K562 (cell line): Measurements from ENCODE around the gene ARHGAP18. TPM values are rescaled to one million over a fixed set of nuclear protein-coding genes. Genes with fewer than 3 reads are reported as not detected.

Experiments used
- ATAC-seq: fragments of 200-7000 bp; cut with Tn5 transposase; 3 replicates; pipeline ENCODE4 v1.9.1; 2020; ENCODE audit warnings: moderate library complexity
- BruUV-seq: library from RNA; stranded (reverse); fragments of 400-500 nt; replicated peaks from 2 replicates; lab custom pipeline; 2021; lab: Mats Ljungman, UMichigan
- CTCF ChIA-PET: fragments of 300-600 bp; formaldehyde crosslinking; extraction: SDS; loops from one replicate; lab custom pipeline; 2021; ENCODE audit warnings: low intra/inter-chr PET ratio; lab: Yijun Ruan, JAX
- POLR2A ChIA-PET: fragments of 300-600, 350-650 bp; sonication (Branson Sonifier 250); formaldehyde crosslinking; extraction: SDS; loops from one replicate; lab custom pipeline; 2021; ENCODE audit warnings: antibody characterized with exemption, inconsistent platforms; lab: Yijun Ruan, JAX
- DNase-seq, 4 experiments: peaks; one replicate each; pipeline versions ENCODE4 v3.0.0 to v3.0.0-alpha.2; 2011 to 2018; ENCODE audit warnings: low spot score in 3 of 4, mixed read lengths in 3 of 4; ENCODE audit errors: extremely low read depth in 1 of 4
- FAIRE-seq: peaks from 2 replicates; lab custom pipeline; 2011; peaks lifted over from hg19 to GRCh38; lab: Jason Lieb, UNC
- H2AFZ ChIP-seq: 2 replicates; pipeline ENCODE4 v1.6.0; 2011; ENCODE audit warnings: low read depth, low read length, control low read depth, inconsistent platforms
- H3K27ac ChIP-seq: fragments of 200-600 bp; 3 replicates; pipeline ENCODE4 v1.8.0; 2011; ENCODE audit warnings: low read depth, mild to moderate bottlenecking, control low read depth, inconsistent platforms, low read length, moderate library complexity, mixed read lengths; ENCODE audit errors: extremely low read depth
- H3K27me3 ChIP-seq, 2 experiments: fragments of 300-600 bp in 1 of 2; 2 replicates in 1 of 2; 3 replicates in 1 of 2; pipeline versions ENCODE4 v1.6.0 to v1.8.0; 2011; ENCODE audit warnings: inconsistent platforms in 2 of 2, low read length in 2 of 2, mild to moderate bottlenecking in 1 of 2, mixed read lengths in 1 of 2, moderate library complexity in 1 of 2; ENCODE audit not compliant: control insufficient read depth in 2 of 2, insufficient read depth in 2 of 2
- H3K36me3 ChIP-seq: fragments of 300-600 bp; 3 replicates; pipeline ENCODE4 v1.8.0; 2011; ENCODE audit warnings: mild to moderate bottlenecking, low read length, inconsistent platforms; ENCODE audit not compliant: control insufficient read depth, insufficient read depth
- H3K4me1 ChIP-seq, 2 experiments: fragments of 200-600 bp in 1 of 2; replicated peaks in 1 of 2; 2 replicates in 1 of 2; 3 replicates in 1 of 2; pipeline versions ENCODE4 v1.5.1 to v1.8.0; 2011; ENCODE audit warnings: inconsistent platforms in 2 of 2, low read length in 2 of 2, mild to moderate bottlenecking in 1 of 2, mixed read lengths in 1 of 2, moderate library complexity in 1 of 2; ENCODE audit not compliant: control insufficient read depth in 2 of 2, insufficient read depth in 2 of 2
- H3K4me2 ChIP-seq: 2 replicates; pipeline ENCODE4 v1.6.1; 2011; ENCODE audit warnings: low read length, control low read depth, inconsistent platforms, mixed read lengths; ENCODE audit not compliant: insufficient read depth
- H3K4me3 ChIP-seq: fragments of 200-600 bp; sonication (generic), shearing (Covaris generic); 2 replicates; pipeline ENCODE4 v1.5.1; 2016; ENCODE audit warnings: control low read depth, inconsistent platforms
- H3K79me2 ChIP-seq: fragments of 200-600 bp; 3 replicates; pipeline ENCODE4 v1.8.0; 2011; ENCODE audit warnings: low read length, inconsistent platforms; ENCODE audit not compliant: control insufficient read depth, insufficient read depth
- H3K9ac ChIP-seq, 2 experiments: 2 replicates each; pipeline versions ENCODE4 v1.6.0 to v1.6.1; 2011; ENCODE audit warnings: low read depth in 2 of 2, low read length in 2 of 2, control low read depth in 1 of 2, inconsistent platforms in 1 of 2, mild to moderate bottlenecking in 1 of 2, mixed read lengths in 1 of 2; ENCODE audit not compliant: insufficient read depth in 1 of 2
- H3K9me1 ChIP-seq: one replicate; pipeline ENCODE4 v1.6.0; 2011; ENCODE audit warnings: inconsistent platforms, mild to moderate bottlenecking, low read length, moderate library complexity; ENCODE audit not compliant: control insufficient read depth, insufficient read depth
- H3K9me3 ChIP-seq: replicated peaks from 2 replicates; pipeline ENCODE4 v1.5.1; 2011; ENCODE audit warnings: low read depth, low read length, inconsistent platforms; ENCODE audit not compliant: control insufficient read depth, insufficient read depth
- H4K20me1 ChIP-seq: replicated peaks from 2 replicates; pipeline ENCODE4 v1.6.1; 2011; ENCODE audit warnings: low read length, inconsistent platforms, mixed read lengths; ENCODE audit not compliant: control insufficient read depth, insufficient read depth
- HMBOX1 ChIP-seq: sonication (generic); IDR thresholded peaks from 2 replicates; pipeline ENCODE4 v1.6.1; 2016
- MLLT1 ChIP-seq, 2 experiments: fragments of 450-650 bp; IDR thresholded peaks; 2 replicates each; pipeline ENCODE4 v1.6.1; 2016
- NKRF ChIP-seq: fragments of 450-650 bp; IDR thresholded peaks from 2 replicates; pipeline ENCODE4 v1.6.1; 2016; ENCODE audit warnings: borderline replicate concordance
- PHTF2 ChIP-seq: fragments of 250-450 bp; sonication (Bioruptor Pico); IDR thresholded peaks from 2 replicates; pipeline ENCODE4 v1.5.0; 2021; ENCODE audit warnings: mild to moderate bottlenecking
- PKNOX1 ChIP-seq: fragments of 450-650 bp; IDR thresholded peaks from 2 replicates; pipeline ENCODE4 v1.6.1; 2016
- ZKSCAN8 ChIP-seq: fragments of 200-800 bp; sonication (Bioruptor generic); IDR thresholded peaks from 2 replicates; pipeline ENCODE4 v1.6.1; 2016; ENCODE audit warnings: missing genetic modification characterization, missing compliant biosample characterization
- ZNF347 ChIP-seq: fragments of 450-650 bp; formaldehyde crosslinking; IDR thresholded peaks from 2 replicates; pipeline ENCODE4 v1.4.0; 2020; ENCODE audit warnings: low read depth, mild to moderate bottlenecking, moderate library complexity
- WGBS: fragments of 100-300 bp; shearing (Covaris generic); methylation state at CpG from one replicate; pipeline ENCODE4 v1.1.6; 2016; ENCODE audit warnings: low coverage, mixed read lengths; ENCODE audit not compliant: insufficient coverage; ENCODE audit errors: missing lambda C conversion rate; 5-methylcytosine and 5-hydroxymethylcytosine counted together
- in situ Hi-C: fragments of 300-500 bp; cut with MboI; formaldehyde crosslinking; loops from 4 replicates; pipeline ENCODE4 v1.15.0; 2018; ENCODE audit warnings: inconsistent platforms, mixed read lengths
- intact Hi-C: fragments of 100-400 bp; cut with micrococcal nuclease; formaldehyde crosslinking; loops from 2 replicates; pipeline ENCODE4 v1.14.2; 2022
- polyA plus RNA-seq, 8 experiments: library from polyadenylated mRNA; depleted of rRNA in 4 of 8; stranded (reverse) in 5 of 8; unstranded in 3 of 8; fragments of >200 nt; fragmentation: Nextera tagmentation in 2 of 8; fragmentation: Illumina TruSeq in 1 of 8; extraction: Ambion mirVana in 2 of 8; extraction: Trizol in 1 of 8; gene quantifications; 2 replicates each; pipeline versions ENCODE4 v1.2.1 to v1.2.3, GENCODE V29; 2011 to 2014; ENCODE audit warnings: inconsistent platforms in 1 of 8, missing spikeins in 1 of 8
- total RNA-seq, 7 experiments: library from RNA; depleted of rRNA in 6 of 7; stranded (reverse); fragments of >200 nt in 6 of 7; fragmentation: Illumina TruSeq in 2 of 7; extraction: Trizol in 2 of 7; gene quantifications; 2 replicates each; pipeline versions ENCODE4 v1.2.1 to v1.2.3, GENCODE V29; 2011 to 2021; ENCODE audit warnings: low replicate concordance in 1 of 7

The ARHGAP18 gene
- total and polyA plus RNA-seq, 9 of the 15 experiments (the other 6 are each of a cell fraction or from before 2014, with no cell fraction given): 13.3 to 29.7 (median 21.1) TPM

- Histone ChIP-seq H3K9me1 (no peaks in the 10 kb centered on the region), H3K4me2 (peak overlapping the region; percentile 99), H3K36me3 (no peaks in the 10 kb centered on the region; the same call in 1 of the 3 replicates), H2AFZ (peak overlapping the region; percentile 44; the same call in 1 of the 2 replicates), H3K4me3 (peak overlapping the region; percentile 64), H3K9me3 (no peaks in the 10 kb centered on the region), H3K27me3 (no peaks in the 10 kb centered on the region), H3K27ac (peak overlapping the region; percentile 61), H4K20me1 (peaks cover 4% of the 10 kb centered on the region; the same call in 1 of the 2 replicates), H3K4me1 (peaks cover 10 to 40% of the 10 kb centered on the region in 2 experiments; a peak in 4 of 5 replicates), H3K9ac (peak overlapping the region; percentile 75 to 92), H3K79me2 (peaks cover 63% of the 10 kb centered on the region)
- peak; percentile 49 for FAIRE-seq
- DNase-seq: no peak
- intact Hi-C loops (loop anchor here (5.0 kb wide), 1 partner anchor 36 kb away; no protein-coding TSS in a partner anchor), in situ Hi-C loops (no loop called here)
- BruUV-seq: no TSS peak
- no peak for ATAC-seq
- CTCF ChIA-PET: no interaction called here
- 8% methylated on average over 4 of the region's 4 CpGs for WGBS
- POLR2A ChIA-PET: interaction anchor here (1.2 to 4.8 kb wide), 3 partner anchors 13 to 45 kb away, joined by 3 to 36 read pairs (median 4); no protein-coding TSS in a partner anchor
- TF ChIP-seq NKRF: no peak
- no peak for TF ChIP-seq PHTF2 (CRISPR knock-in tag)
- TF ChIP-seq MLLT1 (IDR thresholded peaks at IDR 0.05): 0 out of 4 replicates have a peak, but pooled peaks of 1 of the 2 experiments have one; percentile 11
- no peak for TF ChIP-seq ZKSCAN8
- peak; percentile 80 for TF ChIP-seq PKNOX1
- TF ChIP-seq ZNF347 (CRISPR knock-in tag): no peak
- peak; percentile 46; the same call in 1 of the 2 replicates for TF ChIP-seq HMBOX1
Measured at GRCh38 chr6:129708496-129709195, 1.3 kb downstream of the ARHGAP18 start.
